Measurements from ENCODE around the gene NRP2. TPM values are rescaled to one million over a fixed set of nuclear protein-coding genes. Genes with fewer than 3 reads are reported as not detected.

Gene NRP2
- total RNA-seq, 1 donor from 2014 or later = 89.5 TPM

GRCh38 chr2:205738117-205738968 is 56.0 kb downstream of the NRP2 start:
- no peak for TF ChIP-seq CTCF (IDR thresholded peaks at IDR 0.05; ENCODE audit: unreplicated experiment)
- Mint-ChIP-seq H3K27me3 (ENCODE audit: low read depth) (no peaks in the 10 kb centered on the region), H3K4me3 (no peak overlapping the region), H3K9me3 (no peaks in the 10 kb centered on the region), H3K27ac (no peak overlapping the region), H3K4me1 (peaks cover 19% of the 10 kb centered on the region), H3K36me3 (peaks cover 28% of the 10 kb centered on the region)
- no peak for DNase-seq (ENCODE audit: low spot score in 2 of 2, unreplicated experiment in 2 of 2)

GRCh38 chr2:205739620-205740019 is 57.3 kb downstream of the NRP2 start:
- Mint-ChIP-seq H3K4me3 (no peak overlapping the region), H3K4me1 (peaks cover 10% of the 10 kb centered on the region), H3K9me3 (no peaks in the 10 kb centered on the region), H3K36me3 (peaks cover 36% of the 10 kb centered on the region), H3K27ac (no peak overlapping the region), H3K27me3 (ENCODE audit: low read depth) (no peaks in the 10 kb centered on the region)
- DNase-seq (ENCODE audit: low spot score in 2 of 2, unreplicated experiment in 2 of 2) = no peak
- TF ChIP-seq CTCF (IDR thresholded peaks at IDR 0.05; ENCODE audit: unreplicated experiment) = no peak

- no peak for DNase-seq (ENCODE audit: low spot score in 2 of 2, unreplicated experiment in 2 of 2)
- Mint-ChIP-seq H3K36me3 (peaks cover 36% of the 10 kb centered on the region), H3K27me3 (ENCODE audit: low read depth) (no peaks in the 10 kb centered on the region), H3K4me1 (peaks cover 4% of the 10 kb centered on the region), H3K4me3 (no peak overlapping the region), H3K9me3 (no peaks in the 10 kb centered on the region), H3K27ac (no peak overlapping the region)
- no peak for TF ChIP-seq CTCF (IDR thresholded peaks at IDR 0.05; ENCODE audit: unreplicated experiment)
These were observed 58.1 kb downstream of the NRP2 start for GRCh38 chr2:205740381-205740780.

GRCh38 chr2:205741256-205741978 is 59.1 kb downstream of the NRP2 start:
- H3K4me3 Mint-ChIP-seq = no peak overlapping the region
- no peak for DNase-seq (ENCODE audit: low spot score in 2 of 2, unreplicated experiment in 2 of 2)
- no peaks in the 10 kb centered on the region for H3K27me3 Mint-ChIP-seq (ENCODE audit: low read depth)
- no peak for TF ChIP-seq CTCF (IDR thresholded peaks at IDR 0.05; ENCODE audit: unreplicated experiment)
- H3K36me3 Mint-ChIP-seq = peaks cover 40% of the 10 kb centered on the region
- H3K27ac Mint-ChIP-seq = no peak overlapping the region
- no peaks in the 10 kb centered on the region for H3K9me3 Mint-ChIP-seq
- peaks cover 7% of the 10 kb centered on the region for H3K4me1 Mint-ChIP-seq

GRCh38 chr2:205743137-205743536 is 60.8 kb downstream of the NRP2 start:
- Mint-ChIP-seq H3K27ac (no peak overlapping the region), H3K36me3 (peaks cover 40% of the 10 kb centered on the region), H3K9me3 (no peaks in the 10 kb centered on the region), H3K4me3 (no peak overlapping the region), H3K27me3 (ENCODE audit: low read depth) (no peaks in the 10 kb centered on the region), H3K4me1 (peaks cover 18% of the 10 kb centered on the region)
- no peak for TF ChIP-seq CTCF (IDR thresholded peaks at IDR 0.05; ENCODE audit: unreplicated experiment)
- DNase-seq (ENCODE audit: low spot score in 2 of 2, unreplicated experiment in 2 of 2) = no peak
